B cell (primary cell): ENCODE measurements around the gene UBA1.

ENCODE experiments used
- EZH2 ChIP-seq: IDR thresholded peaks from 2 replicates; pipeline ENCODE4 v1.6.1; 2012; ENCODE audit warnings: borderline replicate concordance, low read depth, mild to moderate bottlenecking, moderate library complexity, low read length; ENCODE audit not compliant: insufficient read depth, poor library complexity, severe bottlenecking
- TF ChIP-seq, protein P1 (sequence below): fragments of 200-600 bp; IDR thresholded peaks from one replicate; pipeline ENCODE4 v1.8.0; 2022; ENCODE audit warnings: antibody characterized with exemption, mild to moderate bottlenecking

DNA sequence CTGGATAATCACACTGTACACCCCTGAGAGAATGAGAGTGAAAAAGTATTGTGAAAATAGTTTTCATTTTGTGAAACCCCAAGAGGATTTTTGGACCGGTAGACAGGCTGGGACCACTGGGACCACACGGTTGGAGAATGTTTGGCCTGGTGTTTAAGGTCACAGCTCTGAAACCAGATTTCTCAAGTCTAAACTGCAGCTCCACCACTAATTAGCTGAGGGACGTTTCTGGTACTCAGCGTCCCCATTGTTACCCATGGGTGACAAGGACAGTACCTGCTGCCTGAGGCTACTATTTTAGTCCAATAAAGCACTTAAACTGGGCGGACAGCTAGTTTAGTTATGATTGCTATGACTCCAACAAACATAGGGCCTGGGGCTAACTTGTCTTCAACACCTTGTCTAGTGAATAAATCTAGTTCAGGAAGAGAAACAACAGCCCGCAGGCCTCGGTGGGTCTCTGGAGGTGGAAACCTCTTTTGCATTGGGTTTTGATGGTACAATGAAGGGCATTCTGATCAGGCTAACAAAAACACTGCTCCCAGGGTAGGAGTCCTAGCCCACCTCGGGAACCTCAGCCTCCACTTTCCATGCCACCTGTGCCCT is 38.7 kb downstream of the UBA1 start:
- TF ChIP-seq, protein P1, sequence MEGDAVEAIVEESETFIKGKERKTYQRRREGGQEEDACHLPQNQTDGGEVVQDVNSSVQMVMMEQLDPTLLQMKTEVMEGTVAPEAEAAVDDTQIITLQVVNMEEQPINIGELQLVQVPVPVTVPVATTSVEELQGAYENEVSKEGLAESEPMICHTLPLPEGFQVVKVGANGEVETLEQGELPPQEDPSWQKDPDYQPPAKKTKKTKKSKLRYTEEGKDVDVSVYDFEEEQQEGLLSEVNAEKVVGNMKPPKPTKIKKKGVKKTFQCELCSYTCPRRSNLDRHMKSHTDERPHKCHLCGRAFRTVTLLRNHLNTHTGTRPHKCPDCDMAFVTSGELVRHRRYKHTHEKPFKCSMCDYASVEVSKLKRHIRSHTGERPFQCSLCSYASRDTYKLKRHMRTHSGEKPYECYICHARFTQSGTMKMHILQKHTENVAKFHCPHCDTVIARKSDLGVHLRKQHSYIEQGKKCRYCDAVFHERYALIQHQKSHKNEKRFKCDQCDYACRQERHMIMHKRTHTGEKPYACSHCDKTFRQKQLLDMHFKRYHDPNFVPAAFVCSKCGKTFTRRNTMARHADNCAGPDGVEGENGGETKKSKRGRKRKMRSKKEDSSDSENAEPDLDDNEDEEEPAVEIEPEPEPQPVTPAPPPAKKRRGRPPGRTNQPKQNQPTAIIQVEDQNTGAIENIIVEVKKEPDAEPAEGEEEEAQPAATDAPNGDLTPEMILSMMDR, result no peak
- TF ChIP-seq EZH2, result no peak
